ENCODE data around the gene ARHGAP18.

GRCh38 chr6:129678463-129678862 is 31.5 kb downstream of the ARHGAP18 start:
- TF ChIP-seq, protein P1, sequence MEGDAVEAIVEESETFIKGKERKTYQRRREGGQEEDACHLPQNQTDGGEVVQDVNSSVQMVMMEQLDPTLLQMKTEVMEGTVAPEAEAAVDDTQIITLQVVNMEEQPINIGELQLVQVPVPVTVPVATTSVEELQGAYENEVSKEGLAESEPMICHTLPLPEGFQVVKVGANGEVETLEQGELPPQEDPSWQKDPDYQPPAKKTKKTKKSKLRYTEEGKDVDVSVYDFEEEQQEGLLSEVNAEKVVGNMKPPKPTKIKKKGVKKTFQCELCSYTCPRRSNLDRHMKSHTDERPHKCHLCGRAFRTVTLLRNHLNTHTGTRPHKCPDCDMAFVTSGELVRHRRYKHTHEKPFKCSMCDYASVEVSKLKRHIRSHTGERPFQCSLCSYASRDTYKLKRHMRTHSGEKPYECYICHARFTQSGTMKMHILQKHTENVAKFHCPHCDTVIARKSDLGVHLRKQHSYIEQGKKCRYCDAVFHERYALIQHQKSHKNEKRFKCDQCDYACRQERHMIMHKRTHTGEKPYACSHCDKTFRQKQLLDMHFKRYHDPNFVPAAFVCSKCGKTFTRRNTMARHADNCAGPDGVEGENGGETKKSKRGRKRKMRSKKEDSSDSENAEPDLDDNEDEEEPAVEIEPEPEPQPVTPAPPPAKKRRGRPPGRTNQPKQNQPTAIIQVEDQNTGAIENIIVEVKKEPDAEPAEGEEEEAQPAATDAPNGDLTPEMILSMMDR (IDR thresholded peaks at IDR 0.05; ENCODE audit: insufficient read depth, low read length, poor library complexity, severe bottlenecking) = no peak
- TF ChIP-seq EZH2phosphoT487 (conservative IDR thresholded peaks at IDR 0.05; ENCODE audit: low read length) = no peak

All from SU-DHL-6 (cell line).